ENCODE data around the gene LRRTM3. TPM values are rescaled to one million over a fixed set of nuclear protein-coding genes. Genes with fewer than 3 reads are reported as not detected.

The LRRTM3 gene
- total RNA-seq, 4 donors from 2014 or later, result not detected

DNA sequence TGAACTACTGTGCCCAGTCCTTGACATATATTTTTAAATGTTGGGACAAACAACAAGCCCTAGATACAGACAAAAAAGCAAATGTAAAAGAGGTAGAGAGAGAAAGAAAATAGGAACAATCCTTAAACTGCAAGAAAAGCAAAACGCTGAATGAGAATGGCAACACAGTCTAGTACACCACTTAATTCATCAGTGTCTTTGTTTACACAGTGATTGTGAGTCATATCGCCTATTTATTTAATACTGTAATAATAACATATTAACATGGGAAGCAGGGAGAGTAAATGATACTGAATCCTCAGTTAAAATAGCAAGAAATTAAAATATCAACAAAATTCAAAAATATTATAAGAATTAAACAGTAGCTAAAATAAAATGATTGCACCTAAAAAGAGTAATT is 9.8 kb upstream of the LRRTM3 start:
- H3K9me3 ChIP-seq, result no peaks in the 10 kb centered on the region
- intact Hi-C loops (cut with DNase I), result no loop called here
- no peaks in the 10 kb centered on the region for H3K27me3 ChIP-seq
- DNase-seq, result no peak
- H3K27ac ChIP-seq, result no peak overlapping the region
- no peaks in the 10 kb centered on the region for H3K36me3 ChIP-seq
- TF ChIP-seq, protein P1, sequence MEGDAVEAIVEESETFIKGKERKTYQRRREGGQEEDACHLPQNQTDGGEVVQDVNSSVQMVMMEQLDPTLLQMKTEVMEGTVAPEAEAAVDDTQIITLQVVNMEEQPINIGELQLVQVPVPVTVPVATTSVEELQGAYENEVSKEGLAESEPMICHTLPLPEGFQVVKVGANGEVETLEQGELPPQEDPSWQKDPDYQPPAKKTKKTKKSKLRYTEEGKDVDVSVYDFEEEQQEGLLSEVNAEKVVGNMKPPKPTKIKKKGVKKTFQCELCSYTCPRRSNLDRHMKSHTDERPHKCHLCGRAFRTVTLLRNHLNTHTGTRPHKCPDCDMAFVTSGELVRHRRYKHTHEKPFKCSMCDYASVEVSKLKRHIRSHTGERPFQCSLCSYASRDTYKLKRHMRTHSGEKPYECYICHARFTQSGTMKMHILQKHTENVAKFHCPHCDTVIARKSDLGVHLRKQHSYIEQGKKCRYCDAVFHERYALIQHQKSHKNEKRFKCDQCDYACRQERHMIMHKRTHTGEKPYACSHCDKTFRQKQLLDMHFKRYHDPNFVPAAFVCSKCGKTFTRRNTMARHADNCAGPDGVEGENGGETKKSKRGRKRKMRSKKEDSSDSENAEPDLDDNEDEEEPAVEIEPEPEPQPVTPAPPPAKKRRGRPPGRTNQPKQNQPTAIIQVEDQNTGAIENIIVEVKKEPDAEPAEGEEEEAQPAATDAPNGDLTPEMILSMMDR (IDR thresholded peaks at IDR 0.05), result no peak
- TF ChIP-seq POLR2A (IDR thresholded peaks at IDR 0.05), result no peak
- H3K4me1 ChIP-seq, result no peaks in the 10 kb centered on the region
- H3K4me3 ChIP-seq (replicated peaks in 1 of 3), result no peak overlapping the region
- 87 to 89% methylated on average over 2 of the region's 2 CpGs for WGBS, 2 donors

DNA sequence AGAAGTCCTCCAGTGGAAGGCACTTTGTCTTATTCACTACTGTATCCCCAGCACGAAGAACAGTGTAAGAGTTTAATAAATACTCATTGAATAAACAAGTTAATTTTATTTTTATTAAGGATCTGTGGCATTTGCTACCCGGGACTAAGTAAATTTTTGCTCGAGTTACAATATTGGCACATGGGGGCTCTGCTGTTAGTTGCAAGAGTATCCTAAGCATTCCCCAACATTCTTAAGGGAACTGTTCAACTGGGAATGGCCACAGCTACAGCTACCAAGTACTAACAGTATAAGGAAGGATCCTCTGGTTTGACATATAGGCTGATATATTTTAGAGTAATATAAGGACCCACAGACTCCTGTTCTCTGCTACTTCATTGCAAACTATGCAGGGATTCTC is 8.7 kb upstream of the LRRTM3 start:
- no peak overlapping the region for H3K4me3 ChIP-seq (replicated peaks in 1 of 3)
- H3K9me3 ChIP-seq, result no peaks in the 10 kb centered on the region
- WGBS, 2 donors, result 41 to 55% methylated on average over 3 of the region's 3 CpGs
- TF ChIP-seq, protein P1 (IDR thresholded peaks at IDR 0.05), result no peak
- no peak for TF ChIP-seq POLR2A (IDR thresholded peaks at IDR 0.05)
- H3K4me1 ChIP-seq, result no peaks in the 10 kb centered on the region
- H3K36me3 ChIP-seq, result no peaks in the 10 kb centered on the region
- intact Hi-C loops (cut with DNase I), result no loop called here
- DNase-seq, result no peak
- H3K27ac ChIP-seq, result no peak overlapping the region
- no peaks in the 10 kb centered on the region for H3K27me3 ChIP-seq

DNA sequence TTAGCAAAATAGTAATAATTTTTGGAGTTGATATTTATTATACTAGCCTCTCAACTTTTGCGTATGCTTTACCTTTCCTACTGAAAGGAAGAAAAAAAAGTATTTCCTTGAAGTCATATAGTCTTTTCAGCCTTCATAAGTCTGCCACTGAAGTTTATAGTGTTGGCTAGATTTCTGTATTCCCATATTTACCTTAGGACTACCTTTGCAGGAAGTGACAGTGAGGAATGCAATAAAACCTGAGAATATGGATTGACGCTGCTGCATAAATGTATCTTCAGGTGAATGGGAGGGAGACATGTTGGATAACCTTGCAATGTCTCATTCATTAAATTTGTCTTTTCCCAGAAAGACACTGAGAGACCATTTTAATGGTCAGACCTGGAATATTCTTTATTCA is 6.6 kb upstream of the LRRTM3 start:
- no peaks in the 10 kb centered on the region for H3K4me1 ChIP-seq
- H3K4me3 ChIP-seq (replicated peaks in 1 of 3), result no peak overlapping the region
- no peaks in the 10 kb centered on the region for H3K36me3 ChIP-seq
- no peak for DNase-seq
- no peak for TF ChIP-seq POLR2A (IDR thresholded peaks at IDR 0.05)
- TF ChIP-seq, protein P1 (IDR thresholded peaks at IDR 0.05), result no peak
- intact Hi-C loops (cut with DNase I), result no loop called here
- H3K27ac ChIP-seq, result no peak overlapping the region
- H3K9me3 ChIP-seq, result no peaks in the 10 kb centered on the region
- 96% methylated on average over 2 of the region's 2 CpGs for WGBS, 2 donors
- H3K27me3 ChIP-seq, result no peaks in the 10 kb centered on the region

DNA sequence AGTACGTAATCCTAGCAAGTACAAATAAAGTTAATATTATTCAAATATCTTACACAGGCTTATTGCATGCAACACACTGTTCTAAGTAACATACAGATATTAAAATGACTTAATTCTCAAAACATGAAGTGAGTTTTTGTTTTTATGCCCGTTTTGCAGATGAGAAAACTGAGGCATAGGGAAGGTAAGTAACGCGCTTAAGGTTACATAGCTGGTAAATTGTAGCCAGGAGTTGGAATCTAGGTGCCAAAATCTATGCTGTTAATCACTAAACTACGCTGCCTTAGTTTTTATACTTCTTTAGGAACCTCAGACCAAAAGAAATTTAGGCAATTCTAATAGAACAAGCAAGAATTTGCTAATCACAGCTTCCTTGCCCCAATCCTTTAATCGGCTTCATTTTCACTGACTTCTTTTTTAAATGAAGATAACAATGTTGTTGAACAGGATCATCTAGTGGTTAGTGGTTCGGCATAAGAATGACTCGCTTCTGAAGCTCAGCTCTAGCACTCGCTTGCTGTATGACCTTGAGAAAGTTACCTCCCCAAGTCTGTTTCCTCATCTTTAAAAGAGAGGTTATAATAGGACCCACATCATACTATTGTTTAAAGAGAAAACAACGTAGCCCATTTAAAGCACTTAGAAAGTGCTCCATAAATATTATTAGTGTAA is 1.0 kb upstream of the LRRTM3 start:
- no peak overlapping the region for H3K4me3 ChIP-seq (replicated peaks in 1 of 3)
- intact Hi-C loops (cut with DNase I), result no loop called here
- no peaks in the 10 kb centered on the region for H3K36me3 ChIP-seq
- no peak for DNase-seq
- no peak overlapping the region for H3K27ac ChIP-seq
- 70 to 73% methylated on average over 10 of the region's 10 CpGs for WGBS, 2 donors
- peaks cover 3% of the 10 kb centered on the region for H3K27me3 ChIP-seq
- H3K9me3 ChIP-seq, result no peaks in the 10 kb centered on the region
- TF ChIP-seq, protein P1 (IDR thresholded peaks at IDR 0.05), result no peak
- H3K4me1 ChIP-seq, result peaks cover 0 to 5% of the 10 kb centered on the region in 2 donors

DNA sequence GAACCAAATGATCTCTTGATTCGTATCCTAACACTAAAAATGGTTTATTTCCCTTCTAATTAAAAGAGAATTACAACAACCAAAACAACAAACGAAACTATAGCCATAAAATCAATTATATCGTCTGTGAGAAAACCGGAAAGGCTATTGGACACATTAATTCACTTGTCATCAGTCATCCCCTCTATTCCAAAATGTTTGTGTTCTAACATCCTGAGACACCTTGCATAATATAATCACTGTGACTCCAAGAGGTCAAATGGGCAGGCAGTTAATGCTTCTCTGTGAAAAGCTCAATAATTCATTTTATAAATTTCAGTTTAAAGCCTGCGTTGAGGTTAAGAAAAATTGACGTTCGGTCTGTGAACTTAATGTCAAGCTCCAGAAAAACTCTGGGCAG is 463 bp upstream of the LRRTM3 start:
- intact Hi-C loops (cut with DNase I), result no loop called here
- Histone ChIP-seq H3K4me1 (peaks cover 0 to 5% of the 10 kb centered on the region in 2 donors), H3K36me3 (no peaks in the 10 kb centered on the region), H3K9me3 (no peaks in the 10 kb centered on the region), H3K27me3 (peaks cover 3% of the 10 kb centered on the region), H3K4me3 (replicated peaks in 1 of 3) (no peak overlapping the region), H3K27ac (no peak overlapping the region)
- 35 to 41% methylated on average over 7 of the region's 7 CpGs for WGBS, 2 donors
- DNase-seq, result no peak
- TF ChIP-seq, protein P1 (IDR thresholded peaks at IDR 0.05), result no peak
- no peak for TF ChIP-seq POLR2A (IDR thresholded peaks at IDR 0.05)

All from thyroid gland (tissue), 4 donors.